ENCODE data around the gene ABCC6.
"Not testable (repeated sequence)": the region's sequence is repeated elsewhere in the genome, so short reads cannot be mapped to it uniquely, and the experiment has no call there.

DNA sequence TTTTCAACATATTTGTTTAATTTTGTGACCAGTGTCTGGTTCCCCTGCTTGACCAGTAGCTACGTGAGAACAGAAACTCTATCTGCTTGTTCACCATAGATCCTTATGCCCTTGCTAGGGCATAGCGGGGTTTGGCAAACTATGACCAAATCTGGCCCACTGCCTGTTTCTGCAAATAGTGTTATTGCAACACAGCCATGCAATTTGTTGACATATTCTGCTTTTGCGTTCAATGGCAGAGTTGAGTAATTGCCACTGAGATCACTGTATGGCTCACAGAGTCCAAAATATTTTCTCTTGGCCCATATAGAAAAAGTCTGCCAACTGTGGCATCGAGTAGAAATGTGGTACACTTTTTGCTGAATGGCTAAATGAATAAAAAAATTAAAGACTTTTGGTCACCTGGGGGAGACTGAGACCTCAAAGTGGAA is 9.4 kb downstream of the ABCC6 start:
- TF ChIP-seq, protein P1, sequence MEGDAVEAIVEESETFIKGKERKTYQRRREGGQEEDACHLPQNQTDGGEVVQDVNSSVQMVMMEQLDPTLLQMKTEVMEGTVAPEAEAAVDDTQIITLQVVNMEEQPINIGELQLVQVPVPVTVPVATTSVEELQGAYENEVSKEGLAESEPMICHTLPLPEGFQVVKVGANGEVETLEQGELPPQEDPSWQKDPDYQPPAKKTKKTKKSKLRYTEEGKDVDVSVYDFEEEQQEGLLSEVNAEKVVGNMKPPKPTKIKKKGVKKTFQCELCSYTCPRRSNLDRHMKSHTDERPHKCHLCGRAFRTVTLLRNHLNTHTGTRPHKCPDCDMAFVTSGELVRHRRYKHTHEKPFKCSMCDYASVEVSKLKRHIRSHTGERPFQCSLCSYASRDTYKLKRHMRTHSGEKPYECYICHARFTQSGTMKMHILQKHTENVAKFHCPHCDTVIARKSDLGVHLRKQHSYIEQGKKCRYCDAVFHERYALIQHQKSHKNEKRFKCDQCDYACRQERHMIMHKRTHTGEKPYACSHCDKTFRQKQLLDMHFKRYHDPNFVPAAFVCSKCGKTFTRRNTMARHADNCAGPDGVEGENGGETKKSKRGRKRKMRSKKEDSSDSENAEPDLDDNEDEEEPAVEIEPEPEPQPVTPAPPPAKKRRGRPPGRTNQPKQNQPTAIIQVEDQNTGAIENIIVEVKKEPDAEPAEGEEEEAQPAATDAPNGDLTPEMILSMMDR (IDR thresholded peaks at IDR 0.05; ENCODE audit: low read depth, low read length, missing input control) = not testable (repeated sequence)
- TF ChIP-seq, protein P2, sequence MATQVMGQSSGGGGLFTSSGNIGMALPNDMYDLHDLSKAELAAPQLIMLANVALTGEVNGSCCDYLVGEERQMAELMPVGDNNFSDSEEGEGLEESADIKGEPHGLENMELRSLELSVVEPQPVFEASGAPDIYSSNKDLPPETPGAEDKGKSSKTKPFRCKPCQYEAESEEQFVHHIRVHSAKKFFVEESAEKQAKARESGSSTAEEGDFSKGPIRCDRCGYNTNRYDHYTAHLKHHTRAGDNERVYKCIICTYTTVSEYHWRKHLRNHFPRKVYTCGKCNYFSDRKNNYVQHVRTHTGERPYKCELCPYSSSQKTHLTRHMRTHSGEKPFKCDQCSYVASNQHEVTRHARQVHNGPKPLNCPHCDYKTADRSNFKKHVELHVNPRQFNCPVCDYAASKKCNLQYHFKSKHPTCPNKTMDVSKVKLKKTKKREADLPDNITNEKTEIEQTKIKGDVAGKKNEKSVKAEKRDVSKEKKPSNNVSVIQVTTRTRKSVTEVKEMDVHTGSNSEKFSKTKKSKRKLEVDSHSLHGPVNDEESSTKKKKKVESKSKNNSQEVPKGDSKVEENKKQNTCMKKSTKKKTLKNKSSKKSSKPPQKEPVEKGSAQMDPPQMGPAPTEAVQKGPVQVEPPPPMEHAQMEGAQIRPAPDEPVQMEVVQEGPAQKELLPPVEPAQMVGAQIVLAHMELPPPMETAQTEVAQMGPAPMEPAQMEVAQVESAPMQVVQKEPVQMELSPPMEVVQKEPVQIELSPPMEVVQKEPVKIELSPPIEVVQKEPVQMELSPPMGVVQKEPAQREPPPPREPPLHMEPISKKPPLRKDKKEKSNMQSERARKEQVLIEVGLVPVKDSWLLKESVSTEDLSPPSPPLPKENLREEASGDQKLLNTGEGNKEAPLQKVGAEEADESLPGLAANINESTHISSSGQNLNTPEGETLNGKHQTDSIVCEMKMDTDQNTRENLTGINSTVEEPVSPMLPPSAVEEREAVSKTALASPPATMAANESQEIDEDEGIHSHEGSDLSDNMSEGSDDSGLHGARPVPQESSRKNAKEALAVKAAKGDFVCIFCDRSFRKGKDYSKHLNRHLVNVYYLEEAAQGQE (IDR thresholded peaks at IDR 0.05) = not testable (repeated sequence)
